COR-L47 (cell line): ENCODE results near the gene HDAC9.
A peak's percentile ranks its signal among the peaks of the same experiment; 100 is the strongest.
"Not testable (repeated sequence)": the region's sequence is repeated elsewhere in the genome, so short reads cannot be mapped to it uniquely, and the experiment has no call there.

ENCODE experiments used
- DNase-seq: peaks from one replicate; lab custom pipeline; 2025; lab: John Stamatoyannopoulos, UW

Gene HDAC9

GRCh38 chr7:18727115-18727870 lies 231.7 kb downstream of the HDAC9 start:
- DNase-seq, result no peak

GRCh38 chr7:18736012-18736411 lies 240.5 kb downstream of the HDAC9 start:
- DNase-seq, result not testable (repeated sequence)

GRCh38 chr7:18740579-18740988 lies 245.0 kb downstream of the HDAC9 start:
- no peak for DNase-seq

GRCh38 chr7:18753972-18754610 lies 258.5 kb downstream of the HDAC9 start:
- DNase-seq, result no peak

GRCh38 chr7:18754766-18755165 lies 259.2 kb downstream of the HDAC9 start:
- no peak for DNase-seq

GRCh38 chr7:18755793-18756192 lies 260.2 kb downstream of the HDAC9 start:
- no peak for DNase-seq

GRCh38 chr7:18756378-18757050 lies 261.0 kb downstream of the HDAC9 start:
- DNase-seq, result no peak

GRCh38 chr7:18760046-18760445 lies 264.5 kb downstream of the HDAC9 start:
- no peak for DNase-seq

GRCh38 chr7:18760631-18761445 lies 265.3 kb downstream of the HDAC9 start:
- DNase-seq, result no peak

- DNase-seq, result no peak
Measured at GRCh38 chr7:18762189-18762588, 266.6 kb downstream of the HDAC9 start.

GRCh38 chr7:18768256-18768655 lies 272.7 kb downstream of the HDAC9 start:
- no peak for DNase-seq

GRCh38 chr7:18770154-18770811 lies 274.7 kb downstream of the HDAC9 start:
- DNase-seq, result no peak

GRCh38 chr7:18770822-18771221 lies 275.3 kb downstream of the HDAC9 start:
- no peak for DNase-seq

- DNase-seq, result peak; percentile 2
Measured at GRCh38 chr7:18771834-18772566, 276.5 kb downstream of the HDAC9 start.

- DNase-seq, result no peak
Measured at GRCh38 chr7:18772567-18772965, 277.0 kb downstream of the HDAC9 start.

- DNase-seq, result no peak
Measured at GRCh38 chr7:18777314-18777713, 281.8 kb downstream of the HDAC9 start.

- DNase-seq, result no peak
Measured at GRCh38 chr7:18778594-18778993, 283.0 kb downstream of the HDAC9 start.

GRCh38 chr7:18780266-18780665 lies 284.7 kb downstream of the HDAC9 start:
- no peak for DNase-seq

GRCh38 chr7:18780938-18781337 lies 285.4 kb downstream of the HDAC9 start:
- no peak for DNase-seq

GRCh38 chr7:18786196-18786727 lies 290.7 kb downstream of the HDAC9 start:
- DNase-seq, result no peak

GRCh38 chr7:18786796-18787195 lies 291.2 kb downstream of the HDAC9 start:
- DNase-seq, result no peak
